ENCODE measurements around the gene ANK2. TPM values are rescaled to one million over a fixed set of nuclear protein-coding genes. Genes with fewer than 3 reads are reported as not detected.

Gene ANK2
- total RNA-seq, 1 experiment from 2014 or later, result 5.6 TPM

- RAD21 ChIA-PET (ENCODE audit: low non-redundant PET in 1 of 2, low total read pairs in 2 of 2, uncharacterized antibody in 2 of 2, unreplicated experiment in 2 of 2), result no interaction called here
- H3K4me1 ChIP-seq (ENCODE audit: control insufficient read depth in 1 of 2, insufficient read depth in 2 of 2, low read length in 2 of 2), result peaks cover 0 to 7% of the 10 kb centered on the region in 2 experiments; a peak in 2 of 4 replicates
- POLR2A ChIA-PET, result no interaction called here
- no peaks in the 10 kb centered on the region for H3K27me3 ChIP-seq (ENCODE audit: insufficient read depth, low read length)
- H3K27ac ChIP-seq (ENCODE audit: low read depth, low read length), result no peak overlapping the region
- TF ChIP-seq RAD21 (IDR thresholded peaks at IDR 0.05; ENCODE audit: low read depth) (no peak), EGR1 (IDR thresholded peaks at IDR 0.05; ENCODE audit: low read depth) (no peak), ATF3 (IDR thresholded peaks at IDR 0.05) (no peak), SRF (IDR thresholded peaks at IDR 0.05; ENCODE audit: low read depth) (no peak), MAX (IDR thresholded peaks at IDR 0.05) (no peak), EZH2phosphoT487 (IDR thresholded peaks at IDR 0.05; ENCODE audit: borderline replicate concordance) (no peak), ZBTB33 (IDR thresholded peaks at IDR 0.05; ENCODE audit: extremely low read depth, insufficient replicate concordance, low read length) (no peak)
- ATAC-seq (no peak), DNase-seq (ENCODE audit: low read depth, low spot score) (no peak)
- no peaks in the 10 kb centered on the region for H3K9me3 ChIP-seq (ENCODE audit: control insufficient read depth in 1 of 2, insufficient read depth in 1 of 2, low read depth in 1 of 2, low read length in 2 of 2)
- H4K20me1 ChIP-seq (ENCODE audit: insufficient read depth), result no peaks in the 10 kb centered on the region
- intact Hi-C loops (cut with micrococcal nuclease), result no loop called here
- CTCF ChIA-PET, result no interaction called here
- no peak overlapping the region for H3K4me3 ChIP-seq (replicated peaks in 1 of 2; ENCODE audit: low read depth in 1 of 2, low read length in 2 of 2)
- H2AFZ ChIP-seq (ENCODE audit: low read depth, low read length, poor library complexity, severe bottlenecking), result no peak overlapping the region
- no peaks in the 10 kb centered on the region for H3K79me2 ChIP-seq (ENCODE audit: insufficient read depth, low read length)
- H3K4me2 ChIP-seq (ENCODE audit: low read length), result no peak overlapping the region
- H3K36me3 ChIP-seq (ENCODE audit: control insufficient read depth in 1 of 2, insufficient read depth in 2 of 2, low read length in 2 of 2), result no peaks in the 10 kb centered on the region
- BruUV-seq (replicated peaks), result no TSS peak
- H3K9ac ChIP-seq (ENCODE audit: low read length), result no peak overlapping the region
- H3K9me2 ChIP-seq (ENCODE audit: insufficient read depth), result no peaks in the 10 kb centered on the region
Measured at GRCh38 chr4:113327494-113327893, 278.0 kb downstream of the ANK2 start.

GRCh38 chr4:113328514-113328913 lies 279.1 kb downstream of the ANK2 start:
- H3K4me2 ChIP-seq (ENCODE audit: low read length), result no peak overlapping the region
- DNase-seq (ENCODE audit: low read depth, low spot score), result no peak
- intact Hi-C loops (cut with micrococcal nuclease), result no loop called here
- ChIA-PET CTCF (no interaction called here), POLR2A (no interaction called here), RAD21 (ENCODE audit: low non-redundant PET in 1 of 2, low total read pairs in 2 of 2, uncharacterized antibody in 2 of 2, unreplicated experiment in 2 of 2) (no interaction called here)
- no peaks in the 10 kb centered on the region for H3K79me2 ChIP-seq (ENCODE audit: insufficient read depth, low read length)
- H3K9me2 ChIP-seq (ENCODE audit: insufficient read depth), result no peaks in the 10 kb centered on the region
- H3K9me3 ChIP-seq (ENCODE audit: control insufficient read depth in 1 of 2, insufficient read depth in 1 of 2, low read depth in 1 of 2, low read length in 2 of 2), result no peaks in the 10 kb centered on the region
- H3K4me1 ChIP-seq (ENCODE audit: control insufficient read depth in 1 of 2, insufficient read depth in 2 of 2, low read length in 2 of 2), result peaks cover 0 to 7% of the 10 kb centered on the region in 2 experiments; a peak in 2 of 4 replicates
- H3K27me3 ChIP-seq (ENCODE audit: insufficient read depth, low read length), result no peaks in the 10 kb centered on the region
- no peak overlapping the region for H3K27ac ChIP-seq (ENCODE audit: low read depth, low read length)
- ATAC-seq, result peak; percentile 91
- no peak overlapping the region for H3K9ac ChIP-seq (ENCODE audit: low read length)
- no peak overlapping the region for H3K4me3 ChIP-seq (replicated peaks in 1 of 2; ENCODE audit: low read depth in 1 of 2, low read length in 2 of 2)
- no TSS peak for BruUV-seq (replicated peaks)
- no peaks in the 10 kb centered on the region for H4K20me1 ChIP-seq (ENCODE audit: insufficient read depth)
- no peaks in the 10 kb centered on the region for H3K36me3 ChIP-seq (ENCODE audit: control insufficient read depth in 1 of 2, insufficient read depth in 2 of 2, low read length in 2 of 2)
- no peak overlapping the region for H2AFZ ChIP-seq (ENCODE audit: low read depth, low read length, poor library complexity, severe bottlenecking)
- 0 out of 2 replicates have a peak, but pooled peaks have one; percentile 50 for TF ChIP-seq CBX3 (IDR thresholded peaks at IDR 0.05; ENCODE audit: low read depth)
- peak; percentile 50 for TF ChIP-seq RAD21 (IDR thresholded peaks at IDR 0.05; ENCODE audit: low read depth)
- TF ChIP-seq CTCF (IDR thresholded peaks at IDR 0.05 in 2 of 3, conservative IDR thresholded peaks at IDR 0.05 in 1 of 3; ENCODE audit: borderline replicate concordance in 1 of 3, insufficient read depth in 1 of 3, low read depth in 2 of 3, low read length in 2 of 3), result peak; percentile 23 to 83 (median 72); a peak in 5 of 6 replicates
- no peak for TF ChIP-seq MAX (IDR thresholded peaks at IDR 0.05)
- no peak for TF ChIP-seq SP1 (IDR thresholded peaks at IDR 0.05; ENCODE audit: low read depth)
- no peak for TF ChIP-seq POLR2AphosphoS5 (IDR thresholded peaks at IDR 0.05; ENCODE audit: low read depth, low read length)
- TF ChIP-seq EZH2phosphoT487 (IDR thresholded peaks at IDR 0.05; ENCODE audit: borderline replicate concordance), result no peak
- TF ChIP-seq ZBTB33 (IDR thresholded peaks at IDR 0.05; ENCODE audit: extremely low read depth, insufficient replicate concordance, low read length), result no peak
- no peak for TF ChIP-seq SIN3A (IDR thresholded peaks at IDR 0.05; ENCODE audit: low read depth)
- TF ChIP-seq FOSL1 (IDR thresholded peaks at IDR 0.05; ENCODE audit: low read depth), result no peak
- TF ChIP-seq EGR1 (IDR thresholded peaks at IDR 0.05; ENCODE audit: low read depth), result no peak
